PFSK-1 (cell line): ENCODE results near the gene VOPP1.

ENCODE experiments used
- FOXP2 ChIP-seq: optimal IDR thresholded peaks from 2 replicates; pipeline ENCODE3; 2011; ENCODE audit warnings: borderline replicate concordance, control low read depth, inconsistent platforms; ENCODE audit not compliant: insufficient read depth; ENCODE audit errors: extremely low read length, extremely low read depth
- POLR2AphosphoS5 ChIP-seq: IDR thresholded peaks from 2 replicates; pipeline ENCODE4 v1.6.1; 2012; ENCODE audit warnings: low read depth, mild to moderate bottlenecking, control low read depth, low read length, moderate library complexity
- SIN3A ChIP-seq: IDR thresholded peaks from 2 replicates; pipeline ENCODE4 v1.6.1; 2012; ENCODE audit warnings: mild to moderate bottlenecking, low read length, moderate library complexity, borderline replicate concordance; ENCODE audit not compliant: insufficient read depth
- TAF1 ChIP-seq: IDR thresholded peaks from 2 replicates; pipeline ENCODE4 v1.6.1; 2012; ENCODE audit warnings: low read length, control low read depth, borderline replicate concordance; ENCODE audit not compliant: insufficient read depth
- TF ChIP-seq, protein P1 (sequence below), 2 experiments: IDR thresholded peaks; 2 replicates each; pipeline versions ENCODE4 v1.6.1 to v1.8.0; 2011 to 2012; ENCODE audit warnings: low read depth in 2 of 2, low read length in 2 of 2, control low read depth in 1 of 2, inconsistent platforms in 1 of 2, mild to moderate bottlenecking in 1 of 2, moderate library complexity in 1 of 2; ENCODE audit not compliant: insufficient read depth in 1 of 2

The VOPP1 gene

DNA sequence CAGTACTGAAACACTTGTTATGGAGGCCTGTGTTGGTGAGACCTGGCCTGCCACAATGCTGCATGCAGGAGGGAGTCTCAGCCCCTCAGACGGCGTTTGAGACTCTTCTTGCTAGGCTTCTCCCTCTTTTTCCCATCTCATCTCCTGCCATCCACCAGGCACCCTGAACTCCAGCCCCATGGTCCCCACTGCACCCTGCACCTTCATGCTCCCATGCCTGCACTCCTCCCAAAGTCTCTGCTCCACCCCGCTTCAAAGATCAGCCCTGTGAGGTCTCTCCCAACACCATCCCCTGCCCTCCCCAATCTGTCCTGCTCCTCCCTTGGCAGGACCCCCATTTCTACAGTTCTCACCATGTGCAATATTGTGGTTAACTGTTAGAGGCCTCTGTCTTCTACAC, 61.7 kb downstream of the VOPP1 start:
- TF ChIP-seq POLR2AphosphoS5 (no peak), SIN3A (no peak), FOXP2 (no peak), TAF1 (no peak)
- TF ChIP-seq, protein P1, sequence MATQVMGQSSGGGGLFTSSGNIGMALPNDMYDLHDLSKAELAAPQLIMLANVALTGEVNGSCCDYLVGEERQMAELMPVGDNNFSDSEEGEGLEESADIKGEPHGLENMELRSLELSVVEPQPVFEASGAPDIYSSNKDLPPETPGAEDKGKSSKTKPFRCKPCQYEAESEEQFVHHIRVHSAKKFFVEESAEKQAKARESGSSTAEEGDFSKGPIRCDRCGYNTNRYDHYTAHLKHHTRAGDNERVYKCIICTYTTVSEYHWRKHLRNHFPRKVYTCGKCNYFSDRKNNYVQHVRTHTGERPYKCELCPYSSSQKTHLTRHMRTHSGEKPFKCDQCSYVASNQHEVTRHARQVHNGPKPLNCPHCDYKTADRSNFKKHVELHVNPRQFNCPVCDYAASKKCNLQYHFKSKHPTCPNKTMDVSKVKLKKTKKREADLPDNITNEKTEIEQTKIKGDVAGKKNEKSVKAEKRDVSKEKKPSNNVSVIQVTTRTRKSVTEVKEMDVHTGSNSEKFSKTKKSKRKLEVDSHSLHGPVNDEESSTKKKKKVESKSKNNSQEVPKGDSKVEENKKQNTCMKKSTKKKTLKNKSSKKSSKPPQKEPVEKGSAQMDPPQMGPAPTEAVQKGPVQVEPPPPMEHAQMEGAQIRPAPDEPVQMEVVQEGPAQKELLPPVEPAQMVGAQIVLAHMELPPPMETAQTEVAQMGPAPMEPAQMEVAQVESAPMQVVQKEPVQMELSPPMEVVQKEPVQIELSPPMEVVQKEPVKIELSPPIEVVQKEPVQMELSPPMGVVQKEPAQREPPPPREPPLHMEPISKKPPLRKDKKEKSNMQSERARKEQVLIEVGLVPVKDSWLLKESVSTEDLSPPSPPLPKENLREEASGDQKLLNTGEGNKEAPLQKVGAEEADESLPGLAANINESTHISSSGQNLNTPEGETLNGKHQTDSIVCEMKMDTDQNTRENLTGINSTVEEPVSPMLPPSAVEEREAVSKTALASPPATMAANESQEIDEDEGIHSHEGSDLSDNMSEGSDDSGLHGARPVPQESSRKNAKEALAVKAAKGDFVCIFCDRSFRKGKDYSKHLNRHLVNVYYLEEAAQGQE (IDR thresholded peaks at IDR 0.05; ENCODE audit: insufficient read depth in 1 of 2, low read depth in 2 of 2, low read length in 2 of 2) = no peak

DNA sequence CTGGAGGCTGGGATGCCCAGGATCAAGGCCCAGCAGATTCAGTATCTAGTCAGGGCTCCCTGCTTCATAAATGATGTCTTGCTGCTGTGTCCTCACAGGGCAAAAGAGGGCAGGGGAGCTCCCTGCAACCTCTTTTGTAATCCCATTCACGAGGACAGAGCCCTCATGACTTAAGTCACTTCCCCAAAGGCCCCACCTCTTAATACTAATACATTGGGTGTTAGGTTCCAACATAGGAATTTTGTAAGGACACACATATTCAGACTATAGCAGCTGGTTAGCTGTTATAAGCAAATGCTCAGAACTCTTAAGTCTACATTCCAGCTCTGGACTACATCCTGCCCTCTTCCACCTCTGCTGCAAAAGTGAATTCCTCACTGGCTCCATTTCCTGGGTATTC, 63.0 kb downstream of the VOPP1 start:
- TF ChIP-seq FOXP2 (no peak), TAF1 (no peak), SIN3A (no peak), POLR2AphosphoS5 (no peak)
- TF ChIP-seq, protein P1 (IDR thresholded peaks at IDR 0.05; ENCODE audit: insufficient read depth in 1 of 2, low read depth in 2 of 2, low read length in 2 of 2) = no peak

DNA sequence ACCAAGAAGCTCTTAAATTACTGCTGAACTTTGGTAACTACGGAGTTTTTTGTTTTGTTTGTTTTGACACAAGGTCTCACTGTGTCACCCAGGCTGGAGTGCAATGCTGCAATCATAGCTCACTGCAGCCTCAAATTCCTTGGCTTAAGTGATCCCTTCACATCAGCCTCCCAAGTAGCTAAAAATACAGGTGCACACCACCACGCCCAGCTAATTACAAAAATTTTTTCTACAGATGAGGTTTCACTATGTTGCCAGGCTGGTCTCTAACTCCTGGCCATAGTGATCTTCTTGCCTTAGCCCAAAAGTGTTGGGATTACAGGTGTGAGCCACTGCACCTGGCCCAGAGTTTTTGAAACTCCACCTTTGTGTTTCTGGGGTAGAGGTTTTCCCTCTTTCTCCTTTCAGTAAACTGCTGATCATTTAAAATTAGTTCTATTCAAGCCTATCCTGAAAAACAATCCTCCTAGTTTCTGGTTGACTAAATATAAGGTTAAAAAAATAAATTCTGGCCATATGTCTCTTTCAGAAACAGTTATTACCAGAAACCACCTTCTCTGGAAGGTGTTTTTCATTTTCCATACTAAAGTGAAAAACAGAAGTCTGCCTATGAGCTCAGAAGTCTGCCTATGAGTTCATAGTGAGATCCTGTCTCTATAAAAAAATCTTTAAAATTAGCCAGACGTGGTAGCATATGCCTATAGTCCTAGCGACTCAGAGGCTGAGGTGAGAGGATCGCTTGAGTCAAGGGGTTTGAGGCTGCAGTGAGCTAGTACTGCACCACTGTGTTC, 63.9 kb downstream of the VOPP1 start:
- TF ChIP-seq SIN3A = no peak
- no peak for TF ChIP-seq TAF1
- no peak for TF ChIP-seq FOXP2
- TF ChIP-seq POLR2AphosphoS5 = no peak
- TF ChIP-seq, protein P1 (IDR thresholded peaks at IDR 0.05; ENCODE audit: insufficient read depth in 1 of 2, low read depth in 2 of 2, low read length in 2 of 2) = no peak

DNA sequence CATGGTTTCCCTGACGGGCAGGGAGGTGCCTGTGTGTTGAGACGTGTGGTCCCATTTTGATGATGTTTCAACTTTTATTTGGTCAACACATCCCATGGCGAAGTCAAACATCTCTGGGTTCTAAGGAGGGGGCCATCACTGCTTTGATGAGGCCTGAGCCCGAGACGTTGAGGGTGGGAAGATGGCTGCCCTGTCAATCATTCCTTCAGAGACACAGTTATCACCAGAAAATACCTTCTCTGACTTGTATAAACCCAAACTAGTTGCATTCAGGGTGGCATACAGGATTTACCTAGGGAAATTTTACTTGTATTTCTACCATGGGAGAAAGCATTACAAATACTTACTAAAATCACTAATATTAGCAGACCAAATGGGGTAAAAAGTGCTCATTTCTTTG, 64.6 kb downstream of the VOPP1 start:
- no peak for TF ChIP-seq FOXP2
- no peak for TF ChIP-seq SIN3A
- TF ChIP-seq, protein P1 (IDR thresholded peaks at IDR 0.05; ENCODE audit: insufficient read depth in 1 of 2, low read depth in 2 of 2, low read length in 2 of 2) = no peak
- TF ChIP-seq TAF1 = no peak
- TF ChIP-seq POLR2AphosphoS5 = no peak
